HG03095 (cell line): ENCODE measurements around the gene ACOT4.
A peak's percentile ranks its signal among the peaks of the same experiment; 100 is the strongest.
"Not testable (repeated sequence)": the region's sequence is repeated elsewhere in the genome, so short reads cannot be mapped to it uniquely, and the experiment has no call there.

Source experiments
- ATAC-seq: cut with Tn5 transposase; IDR thresholded peaks from one replicate; pipeline ENCODE4 v1.9.1; 2021; ENCODE audit warnings: moderate library complexity; ENCODE audit not compliant: unreplicated experiment

Gene ACOT4

GRCh38 chr14:73591690-73592449 lies at the start of gene ACOT4:
TSS of gene ACOT4 (plus strand) at chr14:73591873. CDS start at chr14:73591960, 87 bp downstream.
- no peak for ATAC-seq

GRCh38 chr14:73542961-73543360 lies 48.7 kb upstream of the ACOT4 start:
- ATAC-seq, result not testable (repeated sequence)

GRCh38 chr14:73545353-73545752 lies 46.3 kb upstream of the ACOT4 start:
- ATAC-seq, result not testable (repeated sequence)

- not testable (repeated sequence) for ATAC-seq
Observed at GRCh38 chr14:73549097-73549496, 42.6 kb upstream of the ACOT4 start.

- not testable (repeated sequence) for ATAC-seq
Observed at GRCh38 chr14:73549889-73550524, 41.7 kb upstream of the ACOT4 start.

- ATAC-seq, result no peak
Observed at GRCh38 chr14:73553845-73554244, 37.8 kb upstream of the ACOT4 start.

GRCh38 chr14:73557201-73557600 lies 34.5 kb upstream of the ACOT4 start:
- ATAC-seq, result not testable (repeated sequence)

GRCh38 chr14:73558238-73558637 lies 33.4 kb upstream of the ACOT4 start:
- ATAC-seq, result not testable (repeated sequence)

- ATAC-seq, result not testable (repeated sequence)
Observed at GRCh38 chr14:73562256-73562655, 29.4 kb upstream of the ACOT4 start.

- ATAC-seq, result not testable (repeated sequence)
Observed at GRCh38 chr14:73562696-73563095, 29.0 kb upstream of the ACOT4 start.

GRCh38 chr14:73566431-73566830 lies 25.2 kb upstream of the ACOT4 start:
- ATAC-seq, result not testable (repeated sequence)

- ATAC-seq, result not testable (repeated sequence)
Observed at GRCh38 chr14:73566935-73567334, 24.7 kb upstream of the ACOT4 start.

- no peak for ATAC-seq
Observed at GRCh38 chr14:73567358-73567757, 24.3 kb upstream of the ACOT4 start.

GRCh38 chr14:73567951-73568885 lies 23.5 kb upstream of the ACOT4 start:
- no peak for ATAC-seq

- ATAC-seq, result not testable (repeated sequence)
Observed at GRCh38 chr14:73568886-73569184, 22.8 kb upstream of the ACOT4 start.

GRCh38 chr14:73569185-73569958 lies 22.3 kb upstream of the ACOT4 start, which contains the start of gene ACOT2:
TSS of gene ACOT2 (plus strand) at chr14:73569213. CDS start at chr14:73569241, 28 bp downstream.
- ATAC-seq, result peak; percentile 48

GRCh38 chr14:73570913-73571312 lies 20.8 kb upstream of the ACOT4 start:
- ATAC-seq, result not testable (repeated sequence)

- not testable (repeated sequence) for ATAC-seq
Observed at GRCh38 chr14:73573034-73573433, 18.6 kb upstream of the ACOT4 start.

GRCh38 chr14:73573740-73574139 lies 17.9 kb upstream of the ACOT4 start:
- ATAC-seq, result not testable (repeated sequence)

- not testable (repeated sequence) for ATAC-seq
Observed at GRCh38 chr14:73574251-73574650, 17.4 kb upstream of the ACOT4 start.
